IMR-90 (cell line): ENCODE results near the gene CCDC122. TPM values are rescaled to one million over a fixed set of nuclear protein-coding genes. Genes with fewer than 3 reads are reported as not detected.
A peak's percentile ranks its signal among the peaks of the same experiment; 100 is the strongest.

Experiments
- ATAC-seq: fragments of 200-7000 bp; cut with Tn5 transposase; 2 replicates; pipeline ENCODE4 v1.9.1; 2020; ENCODE audit warnings: low read depth, mild to moderate bottlenecking, moderate library complexity
- BruUV-seq: library from RNA; stranded (reverse); fragments of 400-500 nt; replicated peaks from 2 replicates; lab custom pipeline; 2021; lab: Mats Ljungman, UMichigan
- CTCF ChIA-PET: fragments of 300-600 bp; formaldehyde crosslinking; extraction: SDS; loops from one replicate; lab custom pipeline; 2021; ENCODE audit warnings: antibody characterized with exemption; lab: Yijun Ruan, JAX
- POLR2A ChIA-PET: fragments of 300-600 bp; sonication (Branson Sonifier 250); formaldehyde crosslinking; loops from one replicate; lab custom pipeline; 2022; ENCODE audit warnings: antibody characterized with exemption; ENCODE audit not compliant: unreplicated experiment; lab: Charles Lee
- DNase-seq: peaks from one replicate; pipeline ENCODE4 v3.0.0; 2013
- H2AFZ ChIP-seq: replicated peaks from 2 replicates; pipeline ENCODE3; 2013; ENCODE audit warnings: low read length, mild to moderate bottlenecking; ENCODE audit not compliant: poor library complexity
- H2AK5ac ChIP-seq: 2 replicates; pipeline ENCODE4 v1.6.1; 2013; ENCODE audit warnings: low read depth, low read length, inconsistent platforms
- H2AK9ac ChIP-seq: replicated peaks from 2 replicates; pipeline ENCODE3; 2013; ENCODE audit warnings: mild to moderate bottlenecking, low read depth, low read length, moderate library complexity; ENCODE audit not compliant: poor library complexity
- H2BK120ac ChIP-seq: 2 replicates; pipeline ENCODE4 v1.6.1; 2013; ENCODE audit warnings: low read depth, low read length, inconsistent platforms
- H2BK15ac ChIP-seq: 3 replicates; pipeline ENCODE4 v1.6.1; 2013; ENCODE audit warnings: low read depth, low read length, inconsistent platforms
- H2BK20ac ChIP-seq: 2 replicates; pipeline ENCODE4 v1.6.1; 2013; ENCODE audit warnings: low read depth, mild to moderate bottlenecking, inconsistent platforms, low read length, moderate library complexity
- H2BK5ac ChIP-seq: 2 replicates; pipeline ENCODE4 v1.6.1; 2013; ENCODE audit warnings: mild to moderate bottlenecking, low read depth, low read length, inconsistent platforms; ENCODE audit not compliant: poor library complexity, severe bottlenecking
- H3K14ac ChIP-seq: replicated peaks from 2 replicates; pipeline ENCODE4 v1.6.1; 2013; ENCODE audit warnings: low read depth, low read length, inconsistent platforms
- H3K18ac ChIP-seq: 2 replicates; pipeline ENCODE4 v1.6.1; 2013; ENCODE audit warnings: low read depth, low read length, control low read depth
- H3K23ac ChIP-seq: 2 replicates; pipeline ENCODE4 v1.6.1; 2013; ENCODE audit warnings: low read depth, low read length, inconsistent platforms
- H3K27ac ChIP-seq: 2 replicates; pipeline ENCODE4 v1.5.1; 2013; ENCODE audit warnings: mild to moderate bottlenecking, control low read depth, low read length; ENCODE audit not compliant: insufficient read depth
- H3K27me3 ChIP-seq: 2 replicates; pipeline ENCODE4 v1.6.1; 2013; ENCODE audit warnings: low read length; ENCODE audit not compliant: control insufficient read depth, insufficient read depth
- H3K36me3 ChIP-seq: 2 replicates; pipeline ENCODE4 v1.6.1; 2013; ENCODE audit warnings: low read length, mixed read lengths; ENCODE audit not compliant: control insufficient read depth, insufficient read depth
- H3K4ac ChIP-seq: 2 replicates; pipeline ENCODE4 v1.6.1; 2013; ENCODE audit warnings: low read depth, low read length, inconsistent platforms
- H3K4me1 ChIP-seq: 2 replicates; pipeline ENCODE4 v1.6.1; 2013; ENCODE audit warnings: low read length, mixed read lengths; ENCODE audit not compliant: control insufficient read depth, insufficient read depth
- H3K4me2 ChIP-seq: 2 replicates; pipeline ENCODE4 v1.6.1; 2013; ENCODE audit warnings: low read depth, mild to moderate bottlenecking, control low read depth, low read length, moderate library complexity
- H3K4me3 ChIP-seq: 2 replicates; pipeline ENCODE4 v1.5.1; 2013; ENCODE audit warnings: low read depth, mild to moderate bottlenecking, control low read depth, low read length, moderate library complexity; ENCODE audit not compliant: insufficient read depth
- H3K56ac ChIP-seq: 2 replicates; pipeline ENCODE4 v1.6.1; 2013; ENCODE audit warnings: low read length, inconsistent platforms; ENCODE audit not compliant: insufficient read depth; ENCODE audit errors: extremely low read depth
- H3K79me1 ChIP-seq, 2 experiments: 2 replicates each; pipeline ENCODE4 v1.6.1; 2013; ENCODE audit warnings: low read length in 2 of 2, inconsistent platforms in 1 of 2, low read depth in 1 of 2
- H3K9ac ChIP-seq: 2 replicates; pipeline ENCODE4 v1.6.1; 2013; ENCODE audit warnings: low read depth, low read length, control low read depth
- H3K9me1 ChIP-seq: 2 replicates; pipeline ENCODE4 v1.6.1; 2013; ENCODE audit warnings: low read length, inconsistent platforms; ENCODE audit not compliant: insufficient read depth
- H3K9me3 ChIP-seq: 2 replicates; pipeline ENCODE4 v1.6.1; 2013; ENCODE audit warnings: low read length; ENCODE audit not compliant: control insufficient read depth, insufficient read depth
- H4K20me1 ChIP-seq: 2 replicates; pipeline ENCODE4 v1.6.1; 2013; ENCODE audit warnings: low read length, inconsistent platforms; ENCODE audit not compliant: insufficient read depth
- H4K5ac ChIP-seq: 2 replicates; pipeline ENCODE4 v1.6.1; 2013; ENCODE audit warnings: mild to moderate bottlenecking, low read depth, low read length, control low read depth
- H4K8ac ChIP-seq, 2 experiments: 2 replicates each; pipeline ENCODE4 v1.6.1; 2013; ENCODE audit warnings: low read depth in 2 of 2, low read length in 2 of 2, control low read depth in 1 of 2, inconsistent platforms in 1 of 2
- H4K91ac ChIP-seq: 2 replicates; pipeline ENCODE4 v1.6.1; 2013; ENCODE audit warnings: low read depth, low read length, inconsistent platforms; ENCODE audit not compliant: insufficient read depth
- CEBPB ChIP-seq: IDR thresholded peaks from 2 replicates; pipeline ENCODE4 v1.6.1; 2012; ENCODE audit warnings: low read depth, low read length, improper control_type of control experiment
- ELK1 ChIP-seq: fragments of 150-350 bp; IDR thresholded peaks from 2 replicates; pipeline ENCODE4 v1.6.1; 2016; ENCODE audit warnings: low read depth, mild to moderate bottlenecking, low read length, moderate library complexity, borderline replicate concordance
- MAFK ChIP-seq: IDR thresholded peaks from 2 replicates; pipeline ENCODE4 v1.6.1; 2012; ENCODE audit warnings: low read depth, low read length, improper control_type of control experiment
- MXI1 ChIP-seq: IDR thresholded peaks from 2 replicates; pipeline ENCODE4 v1.6.1; 2012; ENCODE audit warnings: low read depth, mild to moderate bottlenecking, low read length, moderate library complexity, borderline replicate concordance
- NFE2L2 ChIP-seq: fragments of 150-350 bp; IDR thresholded peaks from 2 replicates; pipeline ENCODE4 v1.6.1; 2016; ENCODE audit warnings: low read depth, mild to moderate bottlenecking, low read length
- POLR2A ChIP-seq: IDR thresholded peaks from 2 replicates; pipeline ENCODE4 v1.6.1; 2012; ENCODE audit warnings: mild to moderate bottlenecking, low read depth, low read length
- WGBS, 2 experiments: methylation state at CpG; one replicate each; pipeline versions ENCODE4 v1.1.5 to v1.1.7; 2013; ENCODE audit warnings: missing lambda C conversion rate in 2 of 2; ENCODE audit not compliant: insufficient read length in 1 of 2; ENCODE audit errors: extremely low coverage in 2 of 2; 5-methylcytosine and 5-hydroxymethylcytosine counted together
- dilution Hi-C: fragments of 300-500 bp; cut with HindIII; formaldehyde crosslinking; loops from one replicate; pipeline ENCODE4 v1.14.3; 2018; ENCODE audit warnings: low sequenced_read_pairs; ENCODE audit not compliant: unreplicated experiment
- in situ Hi-C: fragments of 300-500 bp; cut with MboI; formaldehyde crosslinking; loops from 3 replicates; pipeline ENCODE4 v1.14.3; 2019; ENCODE audit warnings: low sequenced_read_pairs, inconsistent platforms, mixed read lengths
- intact Hi-C: fragments of 100-400 bp; cut with micrococcal nuclease; formaldehyde crosslinking; loops from 2 replicates; pipeline ENCODE4 v1.10.0; 2022
- polyA plus RNA-seq, 3 experiments: library from polyadenylated mRNA; depleted of rRNA; stranded (reverse); fragments of >200 nt; gene quantifications; 2 replicates each; pipeline ENCODE4 v1.2.3, GENCODE V29; 2012; ENCODE audit warnings: low replicate concordance in 1 of 3
- total RNA-seq: library from RNA; depleted of rRNA; stranded (reverse); fragments of >200 nt; gene quantifications from 2 replicates; pipeline ENCODE4 v1.2.3, GENCODE V29; 2012

CCDC122 gene
- total and polyA plus RNA-seq, 2 of the 4 experiments (the other 2 are of a cell fraction): 0.70 to 0.72 TPM

GRCh38 chr13:43865892-43866291, 13.6 kb downstream of the CCDC122 start:
- Histone ChIP-seq H2BK120ac (peak overlapping the region; percentile 42; the same call in 1 of the 2 replicates), H2AK5ac (no peak overlapping the region), H3K9ac (no peak overlapping the region), H3K27ac (peak overlapping the region; percentile 73; the same call in 1 of the 2 replicates), H3K9me3 (no peaks in the 10 kb centered on the region; the same call in 1 of the 2 replicates), H3K36me3 (no peaks in the 10 kb centered on the region), H2BK5ac (peak overlapping the region; percentile 85), H2BK15ac (no peak overlapping the region), H2AFZ (no peak overlapping the region), H4K8ac (peak overlapping the region; percentile 13 to 67; a peak in 3 of 4 replicates), H2BK20ac (peak overlapping the region; percentile 81; the same call in 1 of the 2 replicates), H3K4ac (peak overlapping the region; percentile 31; the same call in 1 of the 2 replicates), H3K4me3 (no peak overlapping the region), H3K23ac (no peak overlapping the region), H3K18ac (peak overlapping the region; percentile 42), H3K9me1 (no peaks in the 10 kb centered on the region), H3K4me2 (no peak overlapping the region; the same call in 1 of the 2 replicates), H3K56ac (no peak overlapping the region), H3K27me3 (no peaks in the 10 kb centered on the region), H4K20me1 (no peaks in the 10 kb centered on the region), H3K14ac (peak overlapping the region; percentile 38; the same call in 1 of the 2 replicates), H2AK9ac (no peak overlapping the region), H4K91ac (peak overlapping the region; percentile 39; the same call in 1 of the 2 replicates), H3K79me1 (no peaks in the 10 kb centered on the region), H3K4me1 (no peaks in the 10 kb centered on the region; the same call in 1 of the 2 replicates), H4K5ac (peak overlapping the region; percentile 49; the same call in 1 of the 2 replicates)
- WGBS, 2 experiments: no CpG with 5 or more reads among the region's 4 CpGs
- intact Hi-C loops (no loop called here), dilution Hi-C loops (no loop called here), in situ Hi-C loops (no loop called here)
- TF ChIP-seq NFE2L2: peak; percentile 98
- no peak for TF ChIP-seq MXI1
- TF ChIP-seq MAFK: peak; percentile 58
- TF ChIP-seq POLR2A: no peak
- peak; percentile 82 for TF ChIP-seq CEBPB
- no peak for TF ChIP-seq ELK1
- ChIA-PET POLR2A (no interaction called here), CTCF (no interaction called here)
- ATAC-seq: peak; percentile 82
- BruUV-seq: no TSS peak
- peak; percentile 87 for DNase-seq
